T-helper 1 cell treated with Interleukin-12 subunit alpha and Interleukin-12 subunit beta and Interleukin-4 antibody, amounts not matched to agents 30 ng/mL and 1 ng/mL, for 36 hours (primary cell): ENCODE results near the gene AEBP1. TPM values are rescaled to one million over a fixed set of nuclear protein-coding genes. Genes with fewer than 3 reads are reported as not detected.
"Not testable (repeated sequence)": the region's sequence is repeated elsewhere in the genome, so short reads cannot be mapped to it uniquely, and the experiment has no call there.

Source experiments
- intact Hi-C: fragments of 100-400 bp; cut with micrococcal nuclease; formaldehyde crosslinking; loops from one replicate; pipeline ENCODE4 v1.15.1; 2024
- total RNA-seq: library from RNA; stranded (reverse); gene quantifications from 2 replicates; pipeline ENCODE4 v1.2.3, GENCODE V29; 2022

The AEBP1 gene
- total RNA-seq, 1 donor from 2014 or later, result 6.1 TPM

GRCh38 chr7:44116087-44116788, 12.1 kb downstream of the AEBP1 start:
- intact Hi-C loops, result no loop called here

GRCh38 chr7:44116789-44117666, 12.9 kb downstream of the AEBP1 start:
- intact Hi-C loops, result no loop called here

- intact Hi-C loops, result no loop called here
These were observed 13.8 kb downstream of the AEBP1 start for GRCh38 chr7:44117801-44118429.

GRCh38 chr7:44119829-44120380, 15.8 kb downstream of the AEBP1 start:
- intact Hi-C loops, result loop anchor here (5.0 kb wide), 3 partner anchors 53 to 1647 kb away; partner anchors contain the start of genes H2AZ2 and PGAM2

GRCh38 chr7:44120395-44120794, 16.2 kb downstream of the AEBP1 start:
- intact Hi-C loops, result loop anchor here (5.0 kb wide), 3 partner anchors 53 to 1647 kb away; partner anchors contain the start of genes H2AZ2 and PGAM2

- intact Hi-C loops, result loop anchor here (2.0 to 5.0 kb wide), 8 partner anchors 55 to 1645 kb away; partner anchors contain the start of genes DDX56, H2AZ2, MRPL32 and PGAM2
These were observed 17.7 kb downstream of the AEBP1 start for GRCh38 chr7:44121761-44122420.

GRCh38 chr7:44122529-44122928, 18.4 kb downstream of the AEBP1 start:
- intact Hi-C loops, result loop anchor here (2.0 to 5.0 kb wide), 8 partner anchors 55 to 1645 kb away; partner anchors contain the start of genes DDX56, H2AZ2, MRPL32 and PGAM2

- intact Hi-C loops, result loop anchor here (1.0 to 5.0 kb wide), 18 partner anchors 19 to 1644 kb away; partner anchors contain the start of genes AEBP1, DDX56, H2AZ2 and MRPL32
These were observed 19.3 kb downstream of the AEBP1 start, which contains the start of gene POLD2 for GRCh38 chr7:44123190-44124003. Gene POLD2 (minus strand): TSS chr7:44123548. CDS start chr7:44122053, 1,495 bp downstream.

- intact Hi-C loops, result loop anchor here (5.0 kb wide), 3 partner anchors 58 to 1642 kb away; partner anchors contain the start of genes H2AZ2 and PGAM2
These were observed 20.7 kb downstream of the AEBP1 start for GRCh38 chr7:44124822-44125202.

- intact Hi-C loops, result not testable (repeated sequence)
These were observed 22.4 kb downstream of the AEBP1 start for GRCh38 chr7:44126574-44126973.

GRCh38 chr7:44127161-44127560, 23.0 kb downstream of the AEBP1 start:
- intact Hi-C loops, result no loop called here

- intact Hi-C loops, result no loop called here
These were observed 24.8 kb downstream of the AEBP1 start for GRCh38 chr7:44128721-44129582.

- intact Hi-C loops, result no loop called here
These were observed 27.3 kb downstream of the AEBP1 start for GRCh38 chr7:44131173-44132029.

GRCh38 chr7:44132039-44132438, 27.9 kb downstream of the AEBP1 start:
- intact Hi-C loops, result no loop called here

GRCh38 chr7:44133295-44133694, 29.1 kb downstream of the AEBP1 start:
- intact Hi-C loops, result no loop called here

GRCh38 chr7:44134943-44135628, 30.9 kb downstream of the AEBP1 start:
- intact Hi-C loops, result no loop called here

- intact Hi-C loops, result no loop called here
These were observed 32.6 kb downstream of the AEBP1 start for GRCh38 chr7:44136731-44137130.
